Endothelial cell of umbilical vein (primary cell): ENCODE results near the gene UBE2D2. TPM values are rescaled to one million over a fixed set of nuclear protein-coding genes. Genes with fewer than 3 reads are reported as not detected.

ENCODE experiments used
- BruUV-seq: library from RNA; stranded (reverse); fragments of 400-500 nt; replicated peaks from 2 replicates; lab custom pipeline; 2021; lab: Mats Ljungman, UMichigan
- CTCF ChIA-PET: fragments of 300-600, 350-600 bp; sonication (Branson Sonifier 250); formaldehyde crosslinking; loops from one replicate; lab custom pipeline; 2021; ENCODE audit warnings: antibody characterized with exemption, inconsistent platforms; lab: Charles Lee
- POLR2A ChIA-PET: fragments of 300-600, 350-600 bp; sonication (Branson Sonifier 250); formaldehyde crosslinking; loops from one replicate; lab custom pipeline; 2021; ENCODE audit warnings: antibody characterized with exemption, inconsistent platforms; lab: Charles Lee
- DNase-seq: peaks from one replicate; pipeline ENCODE4 v3.0.0-alpha.2; 2011; ENCODE audit warnings: low read depth, low spot score
- FAIRE-seq: peaks from 2 replicates; lab custom pipeline; 2011; peaks lifted over from hg19 to GRCh38; lab: Jason Lieb, UNC
- H2AFZ ChIP-seq: 2 replicates; pipeline ENCODE4 v1.6.0; 2012; ENCODE audit warnings: low read depth, low read length, control low read depth, inconsistent platforms
- H3K27ac ChIP-seq: 2 replicates; pipeline ENCODE4 v1.5.1; 2011; ENCODE audit warnings: low read depth, mild to moderate bottlenecking, control low read depth, low read length, moderate library complexity; ENCODE audit not compliant: insufficient read depth
- H3K27me3 ChIP-seq, 2 experiments: 2 replicates each; pipeline versions ENCODE4 v1.6.0 to v1.6.1; 2011; ENCODE audit warnings: low read length in 2 of 2, mixed read lengths in 1 of 2; ENCODE audit not compliant: control insufficient read depth in 2 of 2, insufficient read depth in 2 of 2
- H3K36me3 ChIP-seq, 2 experiments: 2 replicates in 1 of 2; 3 replicates in 1 of 2; pipeline ENCODE4 v1.5.1; 2011; ENCODE audit warnings: low read length in 2 of 2, mild to moderate bottlenecking in 1 of 2, moderate library complexity in 1 of 2; ENCODE audit not compliant: control insufficient read depth in 2 of 2, insufficient read depth in 2 of 2; ENCODE audit errors: extremely low read depth in 1 of 2
- H3K4me1 ChIP-seq: 3 replicates; pipeline ENCODE4 v1.5.1; 2011; ENCODE audit warnings: mild to moderate bottlenecking, low read length; ENCODE audit not compliant: control insufficient read depth, insufficient read depth; ENCODE audit errors: extremely low read depth
- H3K4me2 ChIP-seq: 2 replicates; pipeline ENCODE4 v1.6.1; 2011; ENCODE audit warnings: low read length, control low read depth, mixed read lengths; ENCODE audit not compliant: insufficient read depth
- H3K4me3 ChIP-seq, 3 experiments: fragments of 200-600 bp in 1 of 3; sonication (generic), shearing (Covaris generic) in 1 of 3; replicated peaks in 1 of 3; 2 replicates each; pipeline ENCODE4 v1.5.1; 2011 to 2016; ENCODE audit warnings: control low read depth in 3 of 3, low read length in 3 of 3, mild to moderate bottlenecking in 2 of 3, inconsistent platforms in 1 of 3, low read depth in 1 of 3, moderate library complexity in 1 of 3; ENCODE audit not compliant: insufficient read depth in 1 of 3
- H3K79me2 ChIP-seq: 2 replicates; pipeline ENCODE4 v1.6.0; 2012; ENCODE audit warnings: low read length, inconsistent platforms; ENCODE audit not compliant: control insufficient read depth, insufficient read depth
- H3K9ac ChIP-seq: replicated peaks from 2 replicates; pipeline ENCODE3; 2011; ENCODE audit warnings: low read length, control low read depth; ENCODE audit not compliant: insufficient read depth; ENCODE audit errors: extremely low read depth
- H3K9me1 ChIP-seq: replicated peaks from 3 replicates; pipeline ENCODE4 v1.6.0; 2011; ENCODE audit warnings: mild to moderate bottlenecking, low read length; ENCODE audit not compliant: control insufficient read depth, insufficient read depth; ENCODE audit errors: extremely low read depth
- H3K9me3 ChIP-seq: replicated peaks from 2 replicates; pipeline ENCODE4 v1.5.1; 2012; ENCODE audit warnings: low read length, inconsistent platforms; ENCODE audit not compliant: control insufficient read depth, insufficient read depth
- H4K20me1 ChIP-seq: replicated peaks from 2 replicates; pipeline ENCODE3; 2011; ENCODE audit warnings: mild to moderate bottlenecking, low read length; ENCODE audit not compliant: control insufficient read depth, insufficient read depth; ENCODE audit errors: extremely low read depth
- EZH2 ChIP-seq: IDR thresholded peaks from 2 replicates; pipeline ENCODE4 v1.6.1; 2012; ENCODE audit warnings: borderline replicate concordance, low read depth, mild to moderate bottlenecking, moderate library complexity, low read length, inconsistent platforms; ENCODE audit not compliant: severe bottlenecking
- FOS ChIP-seq: IDR thresholded peaks from 2 replicates; pipeline ENCODE4 v1.6.1; 2011; ENCODE audit warnings: mild to moderate bottlenecking, low read length, moderate library complexity, borderline replicate concordance; ENCODE audit not compliant: insufficient read depth
- GATA2 ChIP-seq: IDR thresholded peaks from 2 replicates; pipeline ENCODE4 v1.7.0; 2011; ENCODE audit warnings: low read depth, mild to moderate bottlenecking, moderate library complexity, mixed read lengths, low read length; ENCODE audit not compliant: insufficient read length, insufficient read depth
- JUN ChIP-seq: IDR thresholded peaks from 2 replicates; pipeline ENCODE4 v1.6.1; 2011; ENCODE audit warnings: borderline replicate concordance, low read depth; ENCODE audit not compliant: insufficient read length, insufficient read depth
- MYC ChIP-seq: IDR thresholded peaks from one replicate; pipeline ENCODE4 v1.6.1; 2011; ENCODE audit warnings: mild to moderate bottlenecking, low read depth, low read length
- POLR2A ChIP-seq: IDR thresholded peaks from 2 replicates; pipeline ENCODE4 v1.6.1; 2012; ENCODE audit warnings: low read depth, mild to moderate bottlenecking, control low read depth, low read length
- POLR2AphosphoS5 ChIP-seq: IDR thresholded peaks from 2 replicates; pipeline ENCODE4 v1.6.1; 2012; ENCODE audit warnings: low read depth, mild to moderate bottlenecking, control low read depth, low read length, moderate library complexity; ENCODE audit not compliant: insufficient read depth
- dilution Hi-C: fragments of 300-500 bp; cut with MboI; formaldehyde crosslinking; loops from one replicate; pipeline ENCODE4 v1.15.0; 2019; ENCODE audit warnings: low sequenced_read_pairs; ENCODE audit not compliant: extremely low pct_ligation_motif_present
- intact Hi-C: fragments of 100-400 bp; cut with micrococcal nuclease; formaldehyde crosslinking; loops from one replicate; pipeline ENCODE4 v1.10.0; 2022
- polyA plus RNA-seq, 4 experiments: library from polyadenylated mRNA; depleted of rRNA in 3 of 4; stranded (reverse) in 3 of 4; unstranded in 1 of 4; fragments of >200 nt; gene quantifications; 2 replicates each; pipeline versions ENCODE4 v1.2.1 to v1.2.3, GENCODE V29; 2011 to 2012; ENCODE audit warnings: missing spikeins in 1 of 4
- total RNA-seq: library from RNA; stranded (reverse); gene quantifications from 2 replicates; pipeline ENCODE4 v1.2.3, GENCODE V29; 2021
- TF ChIP-seq, protein P1 (sequence below): IDR thresholded peaks from 2 replicates; pipeline ENCODE4 v1.6.1; 2011; ENCODE audit not compliant: insufficient read depth, insufficient read length
- TF ChIP-seq, protein P2 (sequence below), 2 donors: IDR thresholded peaks; 1 replicate in 1 of 2; 2 replicates in 1 of 2; pipeline ENCODE4 v1.5.1; 2011; ENCODE audit warnings: low read length in 2 of 2, mild to moderate bottlenecking in 2 of 2, moderate library complexity in 2 of 2, control low read depth in 1 of 2, inconsistent platforms in 1 of 2, low read depth in 1 of 2; ENCODE audit not compliant: insufficient read depth in 1 of 2; ENCODE audit errors: extremely low read depth in 1 of 2

Gene UBE2D2
- total and polyA plus RNA-seq, 2 donors (not counting 3 experiments of a cell fraction or from before 2014, with no cell fraction given), result 45.0 to 156 TPM

DNA sequence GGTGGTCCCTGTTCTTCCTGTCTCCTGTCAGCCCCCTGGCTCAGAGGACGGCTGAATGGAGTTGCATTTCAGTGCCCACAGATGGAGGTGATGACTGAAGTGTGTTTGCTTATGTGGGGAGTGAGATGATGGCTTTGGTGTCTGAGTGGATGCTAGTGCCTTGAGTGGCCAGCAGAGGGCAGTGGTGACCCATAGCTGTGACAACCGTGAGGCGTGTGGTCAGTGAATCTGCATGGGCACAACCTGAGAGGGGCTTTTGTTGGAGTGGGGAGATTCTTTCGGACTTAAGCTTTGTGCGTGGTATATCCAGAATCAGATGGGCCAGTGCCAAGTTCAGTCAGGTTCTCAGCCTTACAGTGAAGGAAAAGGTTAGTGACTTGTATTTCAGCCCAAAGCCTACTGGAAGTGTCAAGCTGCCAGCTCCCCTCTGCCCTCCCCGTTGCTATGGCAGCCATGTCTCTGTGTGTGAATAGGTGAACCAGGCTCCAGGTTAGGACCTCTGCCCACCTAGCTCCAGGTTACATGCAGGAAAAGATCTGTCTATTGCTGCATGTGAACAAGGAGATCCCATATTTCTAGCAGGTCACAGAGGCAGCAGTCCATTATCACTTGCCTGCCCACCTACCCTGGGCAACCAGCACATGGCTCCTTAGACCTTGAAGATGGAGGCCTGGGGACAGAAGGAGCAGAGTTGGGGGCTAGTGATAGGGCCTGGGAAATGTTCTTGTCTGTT lies 72.3 kb downstream of the UBE2D2 start:
- Histone ChIP-seq H3K9ac (no peak overlapping the region), H3K4me3 (no peak overlapping the region), H3K4me1 (peaks cover 22% of the 10 kb centered on the region), H4K20me1 (peaks cover 2% of the 10 kb centered on the region), H3K9me1 (no peaks in the 10 kb centered on the region), H3K27ac (no peak overlapping the region), H3K9me3 (no peaks in the 10 kb centered on the region), H3K79me2 (no peaks in the 10 kb centered on the region), H3K4me2 (no peak overlapping the region), H3K36me3 (peaks cover 3 to 10% of the 10 kb centered on the region in 2 experiments), H3K27me3 (no peaks in the 10 kb centered on the region), H2AFZ (no peak overlapping the region)
- no TSS peak for BruUV-seq
- POLR2A ChIA-PET, result no interaction called here
- TF ChIP-seq, protein P1, sequence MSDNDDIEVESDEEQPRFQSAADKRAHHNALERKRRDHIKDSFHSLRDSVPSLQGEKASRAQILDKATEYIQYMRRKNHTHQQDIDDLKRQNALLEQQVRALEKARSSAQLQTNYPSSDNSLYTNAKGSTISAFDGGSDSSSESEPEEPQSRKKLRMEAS, result no peak
- TF ChIP-seq MYC, result peak; percentile 6
- TF ChIP-seq POLR2AphosphoS5, result peak; percentile 30
- no peak for TF ChIP-seq EZH2
- TF ChIP-seq, protein P2, sequence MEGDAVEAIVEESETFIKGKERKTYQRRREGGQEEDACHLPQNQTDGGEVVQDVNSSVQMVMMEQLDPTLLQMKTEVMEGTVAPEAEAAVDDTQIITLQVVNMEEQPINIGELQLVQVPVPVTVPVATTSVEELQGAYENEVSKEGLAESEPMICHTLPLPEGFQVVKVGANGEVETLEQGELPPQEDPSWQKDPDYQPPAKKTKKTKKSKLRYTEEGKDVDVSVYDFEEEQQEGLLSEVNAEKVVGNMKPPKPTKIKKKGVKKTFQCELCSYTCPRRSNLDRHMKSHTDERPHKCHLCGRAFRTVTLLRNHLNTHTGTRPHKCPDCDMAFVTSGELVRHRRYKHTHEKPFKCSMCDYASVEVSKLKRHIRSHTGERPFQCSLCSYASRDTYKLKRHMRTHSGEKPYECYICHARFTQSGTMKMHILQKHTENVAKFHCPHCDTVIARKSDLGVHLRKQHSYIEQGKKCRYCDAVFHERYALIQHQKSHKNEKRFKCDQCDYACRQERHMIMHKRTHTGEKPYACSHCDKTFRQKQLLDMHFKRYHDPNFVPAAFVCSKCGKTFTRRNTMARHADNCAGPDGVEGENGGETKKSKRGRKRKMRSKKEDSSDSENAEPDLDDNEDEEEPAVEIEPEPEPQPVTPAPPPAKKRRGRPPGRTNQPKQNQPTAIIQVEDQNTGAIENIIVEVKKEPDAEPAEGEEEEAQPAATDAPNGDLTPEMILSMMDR (IDR thresholded peaks at IDR 0.05; ENCODE audit: extremely low read depth in 1 of 2, insufficient read depth in 1 of 2, low read depth in 1 of 2, low read length in 2 of 2), result peak; percentile 93 to 95
- TF ChIP-seq POLR2A, result no peak
- no peak for TF ChIP-seq FOS
- TF ChIP-seq JUN, result no peak
- no peak for TF ChIP-seq GATA2
- CTCF ChIA-PET, result interaction anchor here (0.6 to 10.3 kb wide), 23 partner anchors 11 to 336 kb away, joined by 3 to 240 read pairs (median 5); partner anchors contain the start of gene CXXC5
- DNase-seq, result peak; percentile 85
- intact Hi-C loops, result loop anchor here (1.0 to 2.0 kb wide), 5 partner anchors 57 to 211 kb away; no protein-coding TSS in a partner anchor
- peak; percentile 93 for FAIRE-seq
- dilution Hi-C loops, result no loop called here
